ENCODE data around the gene SPACA4. TPM values are rescaled to one million over a fixed set of nuclear protein-coding genes. Genes with fewer than 3 reads are reported as not detected.

Gene SPACA4
- polyA plus RNA-seq, 1 of the 3 experiments (the other 2 are of a cell fraction): not detected

- CTCF ChIA-PET: interaction anchor here (1.0 to 3.7 kb wide), 5 partner anchors 10 to 121 kb away, joined by 3 to 26 read pairs (median 4); no protein-coding TSS in a partner anchor
- H3K9ac ChIP-seq: peak overlapping the region; percentile 99
- TF ChIP-seq JUND (IDR thresholded peaks at IDR 0.05): no peak
- TF ChIP-seq GABPA (IDR thresholded peaks at IDR 0.05; ENCODE audit: low read depth): no peak
- no peak for TF ChIP-seq TAF1 (IDR thresholded peaks at IDR 0.05; ENCODE audit: borderline replicate concordance, low read depth, low read length)
- no peak for TF ChIP-seq PBX3 (IDR thresholded peaks at IDR 0.05)
- no peak for TF ChIP-seq FOXM1 (IDR thresholded peaks at IDR 0.05; ENCODE audit: low read depth)
- TF ChIP-seq REST (IDR thresholded peaks at IDR 0.05; ENCODE audit: low read depth, low read length): no peak
- TF ChIP-seq MAX (IDR thresholded peaks at IDR 0.05; ENCODE audit: low read depth): no peak
- H3K4me2 ChIP-seq: peak overlapping the region; percentile 91
- H3K27me3 ChIP-seq (ENCODE audit: insufficient read depth): no peaks in the 10 kb centered on the region
- peak overlapping the region; percentile 93 to 99 for H3K4me3 ChIP-seq (ENCODE audit: low read depth in 2 of 2, low read length in 1 of 2)
- WGBS (ENCODE audit: low lambda C conversion rate): under 1% methylated on average over 18 of the region's 18 CpGs
- H3F3A ChIP-seq (replicated peaks; ENCODE audit: insufficient read depth): peaks cover 59% of the 10 kb centered on the region
- no peaks in the 10 kb centered on the region for H3K9me3 ChIP-seq
- no peaks in the 10 kb centered on the region for H3K9me2 ChIP-seq
- POLR2A ChIA-PET: interaction anchor here (0.6 to 1.7 kb wide), 7 partner anchors 9 to 161 kb away, joined by 3 to 17 read pairs (median 4); no protein-coding TSS in a partner anchor
- H3K4me1 ChIP-seq (ENCODE audit: control insufficient read depth in 1 of 2, insufficient read depth in 2 of 2, low read depth in 1 of 2, low read length in 1 of 2): peaks cover 14 to 44% of the 10 kb centered on the region in 2 experiments; a peak in 3 of 4 replicates
- no peak overlapping the region for H2AFZ ChIP-seq (ENCODE audit: low read depth)
- DNase-seq: no peak
- peaks cover 32 to 33% of the 10 kb centered on the region in 2 experiments for H3K36me3 ChIP-seq (replicated peaks in 1 of 2; ENCODE audit: control insufficient read depth in 1 of 2, insufficient read depth in 2 of 2, low read length in 1 of 2)
- H3K79me2 ChIP-seq (ENCODE audit: insufficient read depth): peaks cover 38% of the 10 kb centered on the region
- H4K20me1 ChIP-seq (ENCODE audit: insufficient read depth): peaks cover 39% of the 10 kb centered on the region
- peak overlapping the region; percentile 74 to 92 for H3K27ac ChIP-seq (ENCODE audit: low read depth in 2 of 2, low read length in 1 of 2)
These were observed 11.9 kb downstream of the SPACA4 start for GRCh38 chr19:48618278-48618915.

GRCh38 chr19:48618916-48619691, 12.6 kb downstream of the SPACA4 start, which contains the start of the genes RPL18 and SPHK2:
Gene RPL18, minus strand, starts transcription at chr19:48619178. Its CDS starts 35 bp downstream, at chr19:48619143.
Gene SPHK2, plus strand, starts transcription at chr19:48619506. Its CDS starts 1,009 bp downstream, at chr19:48620515.
- Histone ChIP-seq H3K27ac (ENCODE audit: low read depth in 2 of 2, low read length in 1 of 2) (peak within 1 kb of the TSS; percentile 74 to 92), H3K9me2 (no peaks in the 10 kb centered on the region), H2AFZ (ENCODE audit: low read depth) (peak within 1 kb of the TSS; percentile 36), H3K4me1 (ENCODE audit: control insufficient read depth in 1 of 2, insufficient read depth in 2 of 2, low read depth in 1 of 2, low read length in 1 of 2) (peaks cover 15 to 41% of the 10 kb centered on the region in 2 experiments; a peak in 3 of 4 replicates), H3K4me3 (ENCODE audit: low read depth in 2 of 2, low read length in 1 of 2) (peak within 1 kb of the TSS; percentile 93 to 99), H3K9me3 (no peaks in the 10 kb centered on the region), H3K36me3 (replicated peaks in 1 of 2; ENCODE audit: control insufficient read depth in 1 of 2, insufficient read depth in 2 of 2, low read length in 1 of 2) (peaks cover 32 to 33% of the 10 kb centered on the region in 2 experiments), H3K79me2 (ENCODE audit: insufficient read depth) (peaks cover 38% of the 10 kb centered on the region), H4K20me1 (ENCODE audit: insufficient read depth) (peaks cover 39% of the 10 kb centered on the region), H3K4me2 (peak within 1 kb of the TSS; percentile 91), H3K9ac (peak within 1 kb of the TSS; percentile 99), H3F3A (replicated peaks; ENCODE audit: insufficient read depth) (peaks cover 56% of the 10 kb centered on the region), H3K27me3 (ENCODE audit: insufficient read depth) (no peaks in the 10 kb centered on the region)
- WGBS (ENCODE audit: low lambda C conversion rate): under 1% methylated on average over 25 of the region's 69 CpGs
- ChIA-PET CTCF (interaction anchor here (1.0 to 3.7 kb wide), 3 partner anchors 11 to 35 kb away, joined by 3 to 26 read pairs (median 5); no protein-coding TSS in a partner anchor), POLR2A (interaction anchor here (0.6 to 1.4 kb wide), 12 partner anchors 8 to 176 kb away, joined by 3 to 17 read pairs (median 3); partner anchors contain the start of gene CA11)
- DNase-seq: peak; percentile 97
- 0 out of 2 replicates have a peak, but pooled peaks have one; percentile 31 for TF ChIP-seq USF2 (IDR thresholded peaks at IDR 0.05; ENCODE audit: borderline replicate concordance, low read depth, low read length)
- TF ChIP-seq EP300 (IDR thresholded peaks at IDR 0.05; ENCODE audit: borderline replicate concordance in 1 of 2, low read depth in 1 of 2, low read length in 1 of 2): peak; percentile 31 to 62; a peak in 1 of 4 replicates
- peak; percentile 90 for TF ChIP-seq MAX (IDR thresholded peaks at IDR 0.05; ENCODE audit: low read depth)
- TF ChIP-seq NFIC (IDR thresholded peaks at IDR 0.05; ENCODE audit: borderline replicate concordance): no peak
- 0 out of 2 replicates have a peak, but pooled peaks have one; percentile 15 for TF ChIP-seq NRF1 (IDR thresholded peaks at IDR 0.05; ENCODE audit: low read depth, low read length)
- peak; percentile 10; the same call in 1 of the 2 replicates for TF ChIP-seq TCF12 (IDR thresholded peaks at IDR 0.05)
- peak; percentile 98 for TF ChIP-seq ELF1 (IDR thresholded peaks at IDR 0.05)
- peak; percentile 90 for TF ChIP-seq GATA2 (CRISPR knock-in tag; IDR thresholded peaks at IDR 0.05)
- TF ChIP-seq CTCF (IDR thresholded peaks at IDR 0.05): no peak
- TF ChIP-seq TAF1 (IDR thresholded peaks at IDR 0.05; ENCODE audit: borderline replicate concordance, low read depth, low read length): peak; percentile 97
- peak; percentile 76 for TF ChIP-seq CHD2 (IDR thresholded peaks at IDR 0.05; ENCODE audit: low read length, partially characterized antibody)

Data from SK-N-SH (cell line).